ENCODE data around the gene ZNF74. TPM values are rescaled to one million over a fixed set of nuclear protein-coding genes. Genes with fewer than 3 reads are reported as not detected.

Gene ZNF74
- total and polyA plus RNA-seq, 2 donors (not counting 1 experiment from before 2014, with no cell fraction given): 2.5 to 13.0 TPM

DNA sequence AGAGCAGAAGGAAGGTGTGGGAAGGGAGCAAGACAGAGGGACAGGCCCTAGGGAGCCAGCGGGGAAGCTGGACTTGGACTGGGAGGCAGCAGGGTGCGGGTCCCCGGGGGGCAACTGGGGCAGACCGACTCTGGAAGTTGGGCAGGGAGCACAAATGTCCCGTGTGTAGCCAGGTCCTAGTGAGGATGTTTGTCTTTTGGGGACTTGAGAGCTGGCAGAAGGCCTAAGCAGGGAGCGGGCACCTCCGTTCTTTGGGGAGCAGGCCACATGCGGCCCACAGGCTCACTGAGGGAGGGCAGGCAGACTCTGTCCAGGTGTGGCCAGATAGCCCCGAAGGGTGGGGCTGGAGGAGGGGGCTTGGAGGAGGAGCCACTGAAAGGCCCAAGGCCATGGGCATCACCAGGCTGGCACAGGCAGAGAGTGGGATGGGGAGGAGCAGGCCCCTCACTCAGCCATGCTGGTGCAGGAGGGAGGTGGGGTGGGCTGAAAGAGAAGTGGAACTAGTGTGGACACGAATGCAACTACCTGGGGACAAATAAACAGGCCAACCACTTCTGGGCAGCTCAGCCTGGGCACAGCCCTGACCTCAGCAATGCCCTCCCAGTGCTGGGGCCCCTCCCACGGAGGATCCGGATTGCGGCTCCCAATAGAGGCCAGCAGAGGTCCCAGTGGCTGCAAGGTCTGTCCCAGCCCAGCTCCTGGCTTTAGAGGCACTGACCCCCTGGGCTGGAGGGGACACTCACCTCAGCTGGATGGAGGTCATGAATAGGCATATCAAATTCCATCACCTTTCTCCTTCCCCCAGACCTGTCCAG, 44.9 kb downstream of the ZNF74 start:
- H3K4me3 ChIP-seq (replicated peaks in 1 of 4; ENCODE audit: control extremely low read depth in 1 of 4, insufficient read depth in 1 of 4, low read depth in 3 of 4, low read length in 4 of 4): peak overlapping the region in 3 of 4 experiments; percentile 52 to 86 (median 54)
- H3K36me3 ChIP-seq (ENCODE audit: control insufficient read depth, insufficient read depth, low read length): peaks cover 4% of the 10 kb centered on the region
- no peak for DNase-seq (ENCODE audit: low read depth in 2 of 2)
- H3K4me1 ChIP-seq (ENCODE audit: control insufficient read depth, extremely low read depth, insufficient read depth, low read length): peaks cover 27% of the 10 kb centered on the region
- H3K79me2 ChIP-seq (ENCODE audit: control insufficient read depth, insufficient read depth, low read length): peaks cover 26% of the 10 kb centered on the region
- TF ChIP-seq, protein P1, sequence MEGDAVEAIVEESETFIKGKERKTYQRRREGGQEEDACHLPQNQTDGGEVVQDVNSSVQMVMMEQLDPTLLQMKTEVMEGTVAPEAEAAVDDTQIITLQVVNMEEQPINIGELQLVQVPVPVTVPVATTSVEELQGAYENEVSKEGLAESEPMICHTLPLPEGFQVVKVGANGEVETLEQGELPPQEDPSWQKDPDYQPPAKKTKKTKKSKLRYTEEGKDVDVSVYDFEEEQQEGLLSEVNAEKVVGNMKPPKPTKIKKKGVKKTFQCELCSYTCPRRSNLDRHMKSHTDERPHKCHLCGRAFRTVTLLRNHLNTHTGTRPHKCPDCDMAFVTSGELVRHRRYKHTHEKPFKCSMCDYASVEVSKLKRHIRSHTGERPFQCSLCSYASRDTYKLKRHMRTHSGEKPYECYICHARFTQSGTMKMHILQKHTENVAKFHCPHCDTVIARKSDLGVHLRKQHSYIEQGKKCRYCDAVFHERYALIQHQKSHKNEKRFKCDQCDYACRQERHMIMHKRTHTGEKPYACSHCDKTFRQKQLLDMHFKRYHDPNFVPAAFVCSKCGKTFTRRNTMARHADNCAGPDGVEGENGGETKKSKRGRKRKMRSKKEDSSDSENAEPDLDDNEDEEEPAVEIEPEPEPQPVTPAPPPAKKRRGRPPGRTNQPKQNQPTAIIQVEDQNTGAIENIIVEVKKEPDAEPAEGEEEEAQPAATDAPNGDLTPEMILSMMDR (conservative IDR thresholded peaks at IDR 0.05 in 1 of 2, IDR thresholded peaks at IDR 0.05 in 1 of 2; ENCODE audit: low read depth in 1 of 2, low read length in 2 of 2): peak; percentile 26 to 30
- TF ChIP-seq EZH2 (IDR thresholded peaks at IDR 0.05; ENCODE audit: low read length, missing control alignments): no peak
- no peaks in the 10 kb centered on the region for H3K9me3 ChIP-seq (ENCODE audit: control insufficient read depth, insufficient read depth, low read depth, low read length)
- H3K9ac ChIP-seq (ENCODE audit: insufficient read depth, low read length): peak overlapping the region; percentile 76
- H2AFZ ChIP-seq (ENCODE audit: low read length): no peak overlapping the region
- no peaks in the 10 kb centered on the region for H4K20me1 ChIP-seq (ENCODE audit: control insufficient read depth, extremely low read depth, insufficient read depth, low read length)
- H3K27ac ChIP-seq (ENCODE audit: insufficient read depth, low read length): no peak overlapping the region
- no peaks in the 10 kb centered on the region for H3K27me3 ChIP-seq (ENCODE audit: control insufficient read depth, insufficient read depth, low read length)
- H3K4me2 ChIP-seq (ENCODE audit: extremely low read depth, insufficient read depth, low read length): peak overlapping the region; percentile 77

DNA sequence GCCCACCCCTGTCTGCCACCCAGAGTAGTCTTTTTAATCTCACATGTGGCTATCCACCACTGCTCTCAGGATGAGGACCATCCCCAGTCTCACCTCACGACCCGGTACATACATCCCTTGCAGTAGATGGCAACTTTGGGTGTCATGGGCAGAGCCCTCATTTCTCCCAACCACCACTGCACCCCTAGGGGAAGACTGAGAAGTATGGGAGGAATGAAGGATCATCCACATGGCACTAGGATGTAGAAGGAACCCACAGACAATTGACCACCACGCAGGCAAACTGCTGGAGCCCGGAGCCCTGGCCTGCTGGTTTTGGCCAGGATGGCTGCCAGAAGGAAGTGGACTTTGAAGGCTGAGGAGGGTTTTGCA, 45.6 kb downstream of the ZNF74 start:
- Histone ChIP-seq H3K4me3 (replicated peaks in 1 of 4; ENCODE audit: control extremely low read depth in 1 of 4, insufficient read depth in 1 of 4, low read depth in 3 of 4, low read length in 4 of 4) (no peak overlapping the region), H3K79me2 (ENCODE audit: control insufficient read depth, insufficient read depth, low read length) (peaks cover 24% of the 10 kb centered on the region), H3K36me3 (ENCODE audit: control insufficient read depth, insufficient read depth, low read length) (peaks cover 4% of the 10 kb centered on the region), H2AFZ (ENCODE audit: low read length) (no peak overlapping the region), H4K20me1 (ENCODE audit: control insufficient read depth, extremely low read depth, insufficient read depth, low read length) (no peaks in the 10 kb centered on the region), H3K4me2 (ENCODE audit: extremely low read depth, insufficient read depth, low read length) (no peak overlapping the region), H3K9me3 (ENCODE audit: control insufficient read depth, insufficient read depth, low read depth, low read length) (no peaks in the 10 kb centered on the region), H3K27me3 (ENCODE audit: control insufficient read depth, insufficient read depth, low read length) (no peaks in the 10 kb centered on the region), H3K9ac (ENCODE audit: insufficient read depth, low read length) (no peak overlapping the region), H3K27ac (ENCODE audit: insufficient read depth, low read length) (no peak overlapping the region), H3K4me1 (ENCODE audit: control insufficient read depth, extremely low read depth, insufficient read depth, low read length) (peaks cover 27% of the 10 kb centered on the region)
- TF ChIP-seq, protein P1 (conservative IDR thresholded peaks at IDR 0.05 in 1 of 2, IDR thresholded peaks at IDR 0.05 in 1 of 2; ENCODE audit: low read depth in 1 of 2, low read length in 2 of 2): no peak
- TF ChIP-seq EZH2 (IDR thresholded peaks at IDR 0.05; ENCODE audit: low read length, missing control alignments): no peak
- DNase-seq (ENCODE audit: low read depth in 2 of 2): no peak

DNA sequence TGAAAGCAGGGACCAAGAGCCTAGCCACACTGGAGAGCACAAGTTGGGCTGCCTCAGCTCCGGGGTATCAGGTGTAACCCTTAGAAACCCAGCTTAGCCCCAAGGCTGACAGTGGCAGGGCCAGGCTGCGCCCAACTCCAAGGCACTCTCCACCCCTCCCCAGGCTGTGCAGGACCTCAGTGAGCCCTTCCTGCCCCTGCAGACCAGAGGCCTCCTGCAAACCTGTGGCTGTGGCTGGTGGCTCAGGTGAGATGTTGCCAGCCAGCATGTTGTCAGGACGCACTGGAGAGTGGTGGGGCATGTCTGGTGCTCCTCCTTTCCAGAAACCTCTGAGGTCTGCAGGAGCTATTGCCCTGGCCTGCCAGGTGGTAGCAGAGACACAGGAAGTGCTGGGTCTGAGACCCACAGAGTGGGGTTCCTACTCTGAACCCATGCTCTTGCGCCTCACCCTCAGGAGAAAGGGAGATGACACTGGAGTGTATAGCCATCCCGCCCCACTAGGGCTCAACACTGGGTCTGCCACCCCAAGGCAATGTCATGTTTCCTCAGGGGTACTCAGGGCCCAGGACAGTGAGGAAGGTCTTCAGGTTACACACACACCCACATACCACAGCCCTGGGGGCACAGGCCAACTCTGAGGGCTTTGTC, 46.1 kb downstream of the ZNF74 start:
- peaks cover 19% of the 10 kb centered on the region for H3K79me2 ChIP-seq (ENCODE audit: control insufficient read depth, insufficient read depth, low read length)
- no peak overlapping the region for H3K27ac ChIP-seq (ENCODE audit: insufficient read depth, low read length)
- no peak for DNase-seq (ENCODE audit: low read depth in 2 of 2)
- no peaks in the 10 kb centered on the region for H3K9me3 ChIP-seq (ENCODE audit: control insufficient read depth, insufficient read depth, low read depth, low read length)
- no peak overlapping the region for H3K4me2 ChIP-seq (ENCODE audit: extremely low read depth, insufficient read depth, low read length)
- peaks cover 24% of the 10 kb centered on the region for H3K4me1 ChIP-seq (ENCODE audit: control insufficient read depth, extremely low read depth, insufficient read depth, low read length)
- no peaks in the 10 kb centered on the region for H4K20me1 ChIP-seq (ENCODE audit: control insufficient read depth, extremely low read depth, insufficient read depth, low read length)
- H3K9ac ChIP-seq (ENCODE audit: insufficient read depth, low read length): no peak overlapping the region
- TF ChIP-seq, protein P1 (conservative IDR thresholded peaks at IDR 0.05 in 1 of 2, IDR thresholded peaks at IDR 0.05 in 1 of 2; ENCODE audit: low read depth in 1 of 2, low read length in 2 of 2): no peak
- TF ChIP-seq EZH2 (IDR thresholded peaks at IDR 0.05; ENCODE audit: low read length, missing control alignments): no peak
- H2AFZ ChIP-seq (ENCODE audit: low read length): no peak overlapping the region
- H3K4me3 ChIP-seq (replicated peaks in 1 of 4; ENCODE audit: control extremely low read depth in 1 of 4, insufficient read depth in 1 of 4, low read depth in 3 of 4, low read length in 4 of 4): no peak overlapping the region
- H3K36me3 ChIP-seq (ENCODE audit: control insufficient read depth, insufficient read depth, low read length): peaks cover 4% of the 10 kb centered on the region
- no peaks in the 10 kb centered on the region for H3K27me3 ChIP-seq (ENCODE audit: control insufficient read depth, insufficient read depth, low read length)

Measured in fibroblast of lung (primary cell).